Endothelial cell of umbilical vein (primary cell): ENCODE results near the gene RARRES1. TPM values are rescaled to one million over a fixed set of nuclear protein-coding genes. Genes with fewer than 3 reads are reported as not detected.
A peak's percentile ranks its signal among the peaks of the same experiment; 100 is the strongest.

Source experiments
- BruUV-seq: library from RNA; stranded (reverse); fragments of 400-500 nt; replicated peaks from 2 replicates; lab custom pipeline; 2021; lab: Mats Ljungman, UMichigan
- CTCF ChIA-PET: fragments of 300-600, 350-600 bp; sonication (Branson Sonifier 250); formaldehyde crosslinking; loops from one replicate; lab custom pipeline; 2021; ENCODE audit warnings: antibody characterized with exemption, inconsistent platforms; lab: Charles Lee
- POLR2A ChIA-PET: fragments of 300-600, 350-600 bp; sonication (Branson Sonifier 250); formaldehyde crosslinking; loops from one replicate; lab custom pipeline; 2021; ENCODE audit warnings: antibody characterized with exemption, inconsistent platforms; lab: Charles Lee
- DNase-seq: peaks from one replicate; pipeline ENCODE4 v3.0.0-alpha.2; 2011; ENCODE audit warnings: low read depth, low spot score
- FAIRE-seq: peaks from 2 replicates; lab custom pipeline; 2011; peaks lifted over from hg19 to GRCh38; lab: Jason Lieb, UNC
- H2AFZ ChIP-seq: 2 replicates; pipeline ENCODE4 v1.6.0; 2012; ENCODE audit warnings: low read depth, low read length, control low read depth, inconsistent platforms
- H3K27ac ChIP-seq: 2 replicates; pipeline ENCODE4 v1.5.1; 2011; ENCODE audit warnings: low read depth, mild to moderate bottlenecking, control low read depth, low read length, moderate library complexity; ENCODE audit not compliant: insufficient read depth
- H3K27me3 ChIP-seq, 2 experiments: 2 replicates each; pipeline versions ENCODE4 v1.6.0 to v1.6.1; 2011; ENCODE audit warnings: low read length in 2 of 2, mixed read lengths in 1 of 2; ENCODE audit not compliant: control insufficient read depth in 2 of 2, insufficient read depth in 2 of 2
- H3K36me3 ChIP-seq, 2 experiments: 2 replicates in 1 of 2; 3 replicates in 1 of 2; pipeline ENCODE4 v1.5.1; 2011; ENCODE audit warnings: low read length in 2 of 2, mild to moderate bottlenecking in 1 of 2, moderate library complexity in 1 of 2; ENCODE audit not compliant: control insufficient read depth in 2 of 2, insufficient read depth in 2 of 2; ENCODE audit errors: extremely low read depth in 1 of 2
- H3K4me1 ChIP-seq: 3 replicates; pipeline ENCODE4 v1.5.1; 2011; ENCODE audit warnings: mild to moderate bottlenecking, low read length; ENCODE audit not compliant: control insufficient read depth, insufficient read depth; ENCODE audit errors: extremely low read depth
- H3K4me2 ChIP-seq: 2 replicates; pipeline ENCODE4 v1.6.1; 2011; ENCODE audit warnings: low read length, control low read depth, mixed read lengths; ENCODE audit not compliant: insufficient read depth
- H3K4me3 ChIP-seq, 3 experiments: fragments of 200-600 bp in 1 of 3; sonication (generic), shearing (Covaris generic) in 1 of 3; replicated peaks in 1 of 3; 2 replicates each; pipeline ENCODE4 v1.5.1; 2011 to 2016; ENCODE audit warnings: control low read depth in 3 of 3, low read length in 3 of 3, mild to moderate bottlenecking in 2 of 3, inconsistent platforms in 1 of 3, low read depth in 1 of 3, moderate library complexity in 1 of 3; ENCODE audit not compliant: insufficient read depth in 1 of 3
- H3K79me2 ChIP-seq: 2 replicates; pipeline ENCODE4 v1.6.0; 2012; ENCODE audit warnings: low read length, inconsistent platforms; ENCODE audit not compliant: control insufficient read depth, insufficient read depth
- H3K9ac ChIP-seq: replicated peaks from 2 replicates; pipeline ENCODE3; 2011; ENCODE audit warnings: low read length, control low read depth; ENCODE audit not compliant: insufficient read depth; ENCODE audit errors: extremely low read depth
- H3K9me1 ChIP-seq: replicated peaks from 3 replicates; pipeline ENCODE4 v1.6.0; 2011; ENCODE audit warnings: mild to moderate bottlenecking, low read length; ENCODE audit not compliant: control insufficient read depth, insufficient read depth; ENCODE audit errors: extremely low read depth
- H3K9me3 ChIP-seq: replicated peaks from 2 replicates; pipeline ENCODE4 v1.5.1; 2012; ENCODE audit warnings: low read length, inconsistent platforms; ENCODE audit not compliant: control insufficient read depth, insufficient read depth
- H4K20me1 ChIP-seq: replicated peaks from 2 replicates; pipeline ENCODE3; 2011; ENCODE audit warnings: mild to moderate bottlenecking, low read length; ENCODE audit not compliant: control insufficient read depth, insufficient read depth; ENCODE audit errors: extremely low read depth
- CTCF ChIP-seq, 2 donors: IDR thresholded peaks; 1 replicate in 1 of 2; 2 replicates in 1 of 2; pipeline ENCODE4 v1.5.1; 2011; ENCODE audit warnings: low read length in 2 of 2, mild to moderate bottlenecking in 2 of 2, moderate library complexity in 2 of 2, control low read depth in 1 of 2, inconsistent platforms in 1 of 2, low read depth in 1 of 2; ENCODE audit not compliant: insufficient read depth in 1 of 2; ENCODE audit errors: extremely low read depth in 1 of 2
- EZH2 ChIP-seq: IDR thresholded peaks from 2 replicates; pipeline ENCODE4 v1.6.1; 2012; ENCODE audit warnings: borderline replicate concordance, low read depth, mild to moderate bottlenecking, moderate library complexity, low read length, inconsistent platforms; ENCODE audit not compliant: severe bottlenecking
- FOS ChIP-seq: IDR thresholded peaks from 2 replicates; pipeline ENCODE4 v1.6.1; 2011; ENCODE audit warnings: mild to moderate bottlenecking, low read length, moderate library complexity, borderline replicate concordance; ENCODE audit not compliant: insufficient read depth
- GATA2 ChIP-seq: IDR thresholded peaks from 2 replicates; pipeline ENCODE4 v1.7.0; 2011; ENCODE audit warnings: low read depth, mild to moderate bottlenecking, moderate library complexity, mixed read lengths, low read length; ENCODE audit not compliant: insufficient read length, insufficient read depth
- JUN ChIP-seq: IDR thresholded peaks from 2 replicates; pipeline ENCODE4 v1.6.1; 2011; ENCODE audit warnings: borderline replicate concordance, low read depth; ENCODE audit not compliant: insufficient read length, insufficient read depth
- MYC ChIP-seq: IDR thresholded peaks from one replicate; pipeline ENCODE4 v1.6.1; 2011; ENCODE audit warnings: mild to moderate bottlenecking, low read depth, low read length
- POLR2A ChIP-seq: IDR thresholded peaks from 2 replicates; pipeline ENCODE4 v1.6.1; 2012; ENCODE audit warnings: low read depth, mild to moderate bottlenecking, control low read depth, low read length
- POLR2AphosphoS5 ChIP-seq: IDR thresholded peaks from 2 replicates; pipeline ENCODE4 v1.6.1; 2012; ENCODE audit warnings: low read depth, mild to moderate bottlenecking, control low read depth, low read length, moderate library complexity; ENCODE audit not compliant: insufficient read depth
- dilution Hi-C: fragments of 300-500 bp; cut with MboI; formaldehyde crosslinking; loops from one replicate; pipeline ENCODE4 v1.15.0; 2019; ENCODE audit warnings: low sequenced_read_pairs; ENCODE audit not compliant: extremely low pct_ligation_motif_present
- intact Hi-C: fragments of 100-400 bp; cut with micrococcal nuclease; formaldehyde crosslinking; loops from one replicate; pipeline ENCODE4 v1.10.0; 2022
- polyA plus RNA-seq, 4 experiments: library from polyadenylated mRNA; depleted of rRNA in 3 of 4; stranded (reverse) in 3 of 4; unstranded in 1 of 4; fragments of >200 nt; gene quantifications; 2 replicates each; pipeline versions ENCODE4 v1.2.1 to v1.2.3, GENCODE V29; 2011 to 2012; ENCODE audit warnings: missing spikeins in 1 of 4
- total RNA-seq: library from RNA; stranded (reverse); gene quantifications from 2 replicates; pipeline ENCODE4 v1.2.3, GENCODE V29; 2021
- TF ChIP-seq, protein P1 (sequence below): IDR thresholded peaks from 2 replicates; pipeline ENCODE4 v1.6.1; 2011; ENCODE audit not compliant: insufficient read depth, insufficient read length

The RARRES1 gene
- total and polyA plus RNA-seq, 2 donors (not counting 3 experiments of a cell fraction or from before 2014, with no cell fraction given): 0.98 to 1.5 TPM

DNA sequence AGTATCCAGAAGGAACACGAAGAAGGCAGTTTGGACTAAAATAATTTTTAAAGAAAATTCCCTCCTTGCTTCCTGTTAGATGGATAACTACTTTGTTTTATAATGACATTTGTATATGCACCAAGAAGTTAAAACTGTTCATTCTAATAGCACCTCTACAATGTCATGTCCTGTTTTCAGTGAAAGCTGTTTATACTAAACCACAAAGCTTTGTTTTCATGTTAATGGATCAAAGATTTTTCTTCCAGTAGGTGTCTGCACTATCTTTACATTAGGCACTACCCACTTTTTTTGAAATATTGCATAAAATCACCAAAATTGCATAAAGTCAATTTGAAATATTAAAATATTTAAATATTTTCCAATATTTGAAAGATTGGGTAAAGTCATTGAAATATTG, 10.1 kb downstream of the RARRES1 start:
- FAIRE-seq: no peak

More for the DNA sequence above, 10.1 kb downstream of the RARRES1 start:
- Histone ChIP-seq H2AFZ (no peak overlapping the region), H3K27ac (peak overlapping the region; percentile 74), H3K9me1 (no peaks in the 10 kb centered on the region), H3K27me3 (no peaks in the 10 kb centered on the region), H3K4me2 (no peak overlapping the region), H3K4me1 (peaks cover 43% of the 10 kb centered on the region), H3K4me3 (no peak overlapping the region), H3K9ac (no peak overlapping the region), H3K79me2 (no peaks in the 10 kb centered on the region), H3K9me3 (no peaks in the 10 kb centered on the region), H4K20me1 (no peaks in the 10 kb centered on the region), H3K36me3 (no peaks in the 10 kb centered on the region)
- POLR2A ChIA-PET: no interaction called here
- dilution Hi-C loops (no loop called here), intact Hi-C loops (no loop called here)
- CTCF ChIA-PET: interaction anchor here (1.3 to 3.0 kb wide), 4 partner anchors 9 to 67 kb away, joined by 4 to 18 read pairs (median 10); partner anchors contain the start of gene LXN
- TF ChIP-seq CTCF (IDR thresholded peaks at IDR 0.05; ENCODE audit: extremely low read depth in 1 of 2, insufficient read depth in 1 of 2, low read depth in 1 of 2, low read length in 2 of 2) (no peak), POLR2AphosphoS5 (no peak), FOS (no peak), POLR2A (no peak), EZH2 (no peak), GATA2 (no peak), MYC (no peak), JUN (no peak)
- TF ChIP-seq, protein P1, sequence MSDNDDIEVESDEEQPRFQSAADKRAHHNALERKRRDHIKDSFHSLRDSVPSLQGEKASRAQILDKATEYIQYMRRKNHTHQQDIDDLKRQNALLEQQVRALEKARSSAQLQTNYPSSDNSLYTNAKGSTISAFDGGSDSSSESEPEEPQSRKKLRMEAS: no peak
- DNase-seq: no peak
- no TSS peak for BruUV-seq
